Inflammatory macrophage treated with lipopolysaccharide for 1 hour (primary cell): ENCODE data around the gene CAV1.

Experiments used
- DNase-seq, 2 donors: peaks; one replicate each; pipeline ENCODE4 v3.0.0-alpha.2; 2020 to 2022

Gene CAV1

GRCh38 chr7:116560021-116560970 lies 35.5 kb downstream of the CAV1 start:
- no peak for DNase-seq

DNA sequence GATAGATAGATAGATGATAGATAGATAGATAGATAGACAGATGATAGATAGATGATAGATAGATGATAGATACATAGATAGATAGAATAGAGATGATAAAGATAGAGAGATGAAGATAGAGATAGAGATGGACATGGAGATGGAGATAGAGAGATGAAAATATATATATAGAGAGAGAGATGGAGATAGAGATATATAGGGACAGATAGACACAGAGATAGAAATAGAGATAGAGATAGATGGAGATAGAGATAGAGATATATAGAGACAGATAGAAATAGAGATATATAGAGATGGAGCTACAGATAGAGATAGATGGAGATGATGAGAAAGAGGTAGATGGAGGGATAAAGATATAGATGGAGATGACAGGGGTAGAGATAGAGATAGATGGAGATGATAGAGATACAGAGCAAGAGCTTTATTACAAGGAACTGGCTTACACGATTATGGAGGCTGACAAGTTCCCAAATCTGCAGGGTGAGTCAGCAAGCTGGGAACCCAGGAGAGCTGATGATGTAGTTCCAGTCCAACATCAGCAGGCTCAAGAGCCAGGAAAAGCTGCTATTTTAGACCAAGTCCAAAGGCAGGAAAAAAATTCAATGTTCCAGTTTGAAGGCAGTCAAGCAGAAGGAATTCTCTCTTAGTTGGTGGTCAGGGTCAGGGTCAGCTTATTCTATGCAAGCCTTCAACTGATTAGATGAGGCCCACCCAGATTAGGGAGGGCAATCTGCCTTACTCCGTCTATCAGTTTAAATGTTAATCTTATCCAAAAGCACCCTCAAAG lies 37.1 kb downstream of the CAV1 start:
- DNase-seq, result no peak

GRCh38 chr7:116562529-116563121 lies 37.8 kb downstream of the CAV1 start:
- DNase-seq, result no peak

- no peak for DNase-seq
These were observed 41.1 kb downstream of the CAV1 start for GRCh38 chr7:116565981-116566380.

DNA sequence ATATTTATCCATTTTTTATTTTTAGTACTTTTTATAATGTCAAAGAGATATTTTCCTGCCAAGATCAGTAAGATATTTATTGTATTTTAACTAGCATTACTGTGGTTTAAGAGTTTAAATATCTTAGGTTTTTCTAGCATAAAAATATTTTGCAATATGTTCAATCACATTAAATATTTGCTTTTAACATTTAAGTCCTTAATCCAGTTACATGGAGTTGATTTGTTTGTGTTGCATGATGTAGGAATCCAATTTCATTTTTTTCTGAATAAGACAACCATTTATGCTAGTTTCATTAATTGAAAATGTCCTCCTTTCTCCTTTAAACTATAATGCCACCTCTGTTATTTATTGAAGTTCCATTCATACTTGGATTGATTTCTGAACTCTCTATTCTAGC lies 41.8 kb downstream of the CAV1 start:
- DNase-seq, result no peak

DNA sequence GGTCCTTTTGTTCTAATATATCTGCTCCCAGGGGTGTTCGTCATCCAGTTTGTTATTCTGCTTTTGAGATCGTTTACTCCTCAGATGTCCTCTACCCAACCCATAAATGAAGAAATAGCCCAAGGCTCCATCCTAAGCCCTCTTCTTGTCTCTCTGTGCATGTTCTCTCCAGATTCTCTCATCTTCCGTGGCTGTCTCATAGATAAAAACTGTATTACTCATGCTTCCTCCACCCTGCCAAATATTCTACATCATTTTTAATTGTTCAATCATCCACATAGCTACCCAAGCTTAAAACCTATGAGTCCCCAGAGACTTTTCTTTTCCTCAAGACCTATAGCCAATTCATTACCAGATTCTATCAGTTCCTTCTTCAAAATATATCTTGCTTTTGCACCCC lies 44.9 kb downstream of the CAV1 start:
- no peak for DNase-seq

- no peak for DNase-seq
These were observed 45.5 kb downstream of the CAV1 start for GRCh38 chr7:116570306-116570705.

- DNase-seq, result no peak
These were observed 46.2 kb downstream of the CAV1 start for GRCh38 chr7:116571037-116571436.

GRCh38 chr7:116571552-116571951 lies 46.7 kb downstream of the CAV1 start:
- no peak for DNase-seq

GRCh38 chr7:116572036-116572435 lies 47.2 kb downstream of the CAV1 start:
- no peak for DNase-seq

GRCh38 chr7:116573541-116573940 lies 48.7 kb downstream of the CAV1 start:
- DNase-seq, result no peak

DNA sequence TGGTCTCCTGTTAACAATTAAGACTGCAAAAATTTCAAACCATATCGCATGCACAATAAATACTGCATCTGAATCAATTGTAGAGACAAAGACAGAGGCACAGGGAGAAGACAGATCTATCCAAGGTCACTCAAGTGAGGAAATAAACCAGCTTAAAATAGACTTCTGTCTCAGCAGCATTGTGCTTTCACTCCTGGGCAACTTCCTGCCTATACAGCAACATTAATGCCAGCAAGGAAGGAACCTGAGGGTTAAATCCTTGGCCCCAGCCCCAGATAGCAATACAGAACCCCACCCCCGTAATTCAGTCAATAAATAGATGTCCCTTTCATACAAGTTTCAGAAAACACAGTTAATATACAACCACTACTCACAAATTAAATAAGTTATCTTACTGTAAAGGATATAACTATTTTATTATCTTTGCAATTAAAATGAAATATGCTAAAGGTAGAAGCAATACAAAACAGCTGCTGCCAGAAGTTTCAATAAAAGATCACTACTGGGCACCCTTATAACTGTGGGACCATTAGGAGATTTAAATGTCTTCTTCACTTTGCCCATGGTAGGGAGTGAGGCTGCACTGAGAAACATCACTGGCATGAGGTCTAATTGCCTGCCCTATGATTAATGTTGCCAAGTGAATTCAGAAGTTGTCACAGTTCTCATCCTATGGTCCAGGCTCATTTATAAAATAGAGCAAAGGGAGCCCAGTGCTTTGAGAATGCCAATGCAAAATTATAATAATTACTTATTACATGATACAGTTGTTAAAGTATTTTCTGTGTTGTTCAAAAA lies 49.4 kb downstream of the CAV1 start:
- no peak for DNase-seq

GRCh38 chr7:116575853-116576252 lies 51.0 kb downstream of the CAV1 start:
- no peak for DNase-seq

GRCh38 chr7:116576350-116577319 lies 51.8 kb downstream of the CAV1 start:
- DNase-seq, result no peak

DNA sequence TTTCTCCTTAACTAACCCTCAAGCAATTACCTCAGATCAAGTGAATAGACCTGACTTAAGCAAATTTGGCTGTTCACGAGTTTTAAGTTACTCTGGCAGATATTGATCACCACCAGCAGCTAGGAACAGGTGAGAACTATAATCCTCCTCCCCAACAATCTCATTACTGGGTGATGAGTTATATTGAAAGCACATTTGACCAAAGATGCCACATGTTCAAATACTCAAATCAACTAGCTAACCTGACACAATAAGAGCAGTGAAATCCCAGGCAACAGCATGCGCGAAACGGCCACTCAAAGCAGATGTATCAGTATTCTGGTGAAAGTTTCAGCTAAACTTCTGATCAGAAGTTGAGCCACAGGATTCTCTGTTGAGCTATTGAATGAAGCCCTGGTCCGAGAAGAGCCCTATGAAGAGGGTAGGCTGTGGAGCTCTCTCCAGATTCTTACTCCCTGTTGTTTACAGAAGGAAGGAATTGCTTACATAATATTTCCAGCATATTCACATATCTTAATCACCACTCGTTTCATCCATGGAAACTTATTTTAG lies 52.6 kb downstream of the CAV1 start:
- DNase-seq, result no peak

GRCh38 chr7:116578526-116578925 lies 53.7 kb downstream of the CAV1 start:
- no peak for DNase-seq

DNA sequence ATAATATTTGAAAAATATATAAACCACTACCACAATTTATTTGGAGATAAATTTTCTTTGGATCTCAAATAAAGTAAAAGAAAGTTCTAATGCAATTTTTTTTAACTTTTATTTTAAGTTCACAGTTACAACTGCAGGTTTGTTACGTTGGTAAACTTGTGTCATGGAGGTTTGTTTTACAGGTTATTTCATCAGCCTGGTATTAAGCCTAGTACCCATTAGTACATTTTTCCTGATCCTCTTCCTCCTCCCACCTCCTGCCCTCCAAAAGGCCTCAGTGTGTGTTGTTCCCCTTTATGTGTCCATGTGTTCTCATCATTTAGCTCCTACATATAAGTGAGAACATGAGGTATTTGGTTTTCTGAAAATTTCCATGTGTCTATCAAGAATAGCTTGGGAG lies 54.5 kb downstream of the CAV1 start:
- DNase-seq, result no peak

DNA sequence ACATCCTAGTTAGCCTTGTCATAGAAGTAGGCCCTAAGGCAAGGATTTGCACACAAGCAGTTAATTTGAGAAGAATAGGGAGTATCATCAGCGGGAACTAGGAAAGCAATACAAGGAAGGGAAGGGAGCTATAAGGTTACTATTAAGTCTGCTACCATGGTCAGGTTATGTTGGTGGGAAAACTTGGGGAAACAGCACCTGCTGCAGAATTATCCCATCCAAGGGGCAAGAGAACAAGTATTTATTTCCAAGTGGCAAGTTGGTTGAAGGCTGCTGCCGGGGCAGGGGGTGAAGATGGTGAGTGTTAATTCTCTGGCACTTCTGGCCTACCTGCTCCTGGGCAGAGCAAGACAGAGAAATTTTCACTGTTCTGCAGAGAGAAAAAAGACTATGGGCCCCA lies 55.0 kb downstream of the CAV1 start:
- no peak for DNase-seq

GRCh38 chr7:116582164-116582732 lies 57.4 kb downstream of the CAV1 start:
- DNase-seq, result no peak

DNA sequence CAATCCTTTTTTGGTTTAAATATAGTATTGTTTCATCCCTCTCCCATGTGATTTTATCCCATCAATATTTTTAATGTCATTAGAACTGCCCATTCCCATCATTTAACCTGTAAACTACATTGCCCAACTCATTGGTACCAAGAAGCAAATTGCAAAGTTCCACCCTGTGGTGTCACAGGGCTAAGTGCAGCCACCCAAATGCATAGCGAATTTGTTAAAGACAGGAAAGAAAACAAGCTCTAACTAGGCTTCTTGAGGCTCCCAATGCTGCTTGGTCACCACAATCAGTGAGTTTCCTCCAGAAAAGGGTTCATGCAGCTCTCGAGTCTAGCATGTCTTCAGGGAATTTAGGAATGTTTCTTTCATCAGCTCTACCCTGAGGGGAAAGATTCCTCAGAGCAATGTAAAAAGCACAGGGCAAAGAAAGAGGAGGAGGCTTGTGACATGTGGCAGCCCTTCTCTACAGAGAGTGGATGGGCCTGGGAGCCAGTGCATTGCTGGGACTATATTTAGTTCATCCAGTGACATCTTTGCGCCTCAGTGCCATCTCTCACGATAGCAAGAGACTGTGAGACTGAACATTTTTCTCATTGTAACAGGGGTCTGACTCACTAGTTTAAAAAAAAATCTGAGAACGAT lies 58.1 kb downstream of the CAV1 start:
- no peak for DNase-seq
